Fibroblast of lung (primary cell): ENCODE data around the gene CEP170.

Experiments used
- EZH2 ChIP-seq: IDR thresholded peaks from 2 replicates; pipeline ENCODE4 v1.5.1; 2012; ENCODE audit warnings: low read length, control low read depth, mild to moderate bottlenecking; ENCODE audit errors: missing control alignments
- TF ChIP-seq, protein P1 (sequence below), 2 donors: IDR thresholded peaks in 1 of 2; conservative IDR thresholded peaks in 1 of 2; 1 replicate in 1 of 2; 2 replicates in 1 of 2; pipeline ENCODE4 v1.5.1; 2011 to 2012; ENCODE audit warnings: low read length in 2 of 2, control low read depth in 1 of 2, inconsistent platforms in 1 of 2, low read depth in 1 of 2, mild to moderate bottlenecking in 1 of 2

- TF ChIP-seq, protein P1, sequence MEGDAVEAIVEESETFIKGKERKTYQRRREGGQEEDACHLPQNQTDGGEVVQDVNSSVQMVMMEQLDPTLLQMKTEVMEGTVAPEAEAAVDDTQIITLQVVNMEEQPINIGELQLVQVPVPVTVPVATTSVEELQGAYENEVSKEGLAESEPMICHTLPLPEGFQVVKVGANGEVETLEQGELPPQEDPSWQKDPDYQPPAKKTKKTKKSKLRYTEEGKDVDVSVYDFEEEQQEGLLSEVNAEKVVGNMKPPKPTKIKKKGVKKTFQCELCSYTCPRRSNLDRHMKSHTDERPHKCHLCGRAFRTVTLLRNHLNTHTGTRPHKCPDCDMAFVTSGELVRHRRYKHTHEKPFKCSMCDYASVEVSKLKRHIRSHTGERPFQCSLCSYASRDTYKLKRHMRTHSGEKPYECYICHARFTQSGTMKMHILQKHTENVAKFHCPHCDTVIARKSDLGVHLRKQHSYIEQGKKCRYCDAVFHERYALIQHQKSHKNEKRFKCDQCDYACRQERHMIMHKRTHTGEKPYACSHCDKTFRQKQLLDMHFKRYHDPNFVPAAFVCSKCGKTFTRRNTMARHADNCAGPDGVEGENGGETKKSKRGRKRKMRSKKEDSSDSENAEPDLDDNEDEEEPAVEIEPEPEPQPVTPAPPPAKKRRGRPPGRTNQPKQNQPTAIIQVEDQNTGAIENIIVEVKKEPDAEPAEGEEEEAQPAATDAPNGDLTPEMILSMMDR (conservative IDR thresholded peaks at IDR 0.05 in 1 of 2, IDR thresholded peaks at IDR 0.05 in 1 of 2; ENCODE audit: low read depth in 1 of 2, low read length in 2 of 2): no peak
- TF ChIP-seq EZH2: no peak
Measured at GRCh38 chr1:243216741-243217140, 38.3 kb downstream of the CEP170 start.
